ENCODE results near the gene FCN1.

Gene FCN1

DNA sequence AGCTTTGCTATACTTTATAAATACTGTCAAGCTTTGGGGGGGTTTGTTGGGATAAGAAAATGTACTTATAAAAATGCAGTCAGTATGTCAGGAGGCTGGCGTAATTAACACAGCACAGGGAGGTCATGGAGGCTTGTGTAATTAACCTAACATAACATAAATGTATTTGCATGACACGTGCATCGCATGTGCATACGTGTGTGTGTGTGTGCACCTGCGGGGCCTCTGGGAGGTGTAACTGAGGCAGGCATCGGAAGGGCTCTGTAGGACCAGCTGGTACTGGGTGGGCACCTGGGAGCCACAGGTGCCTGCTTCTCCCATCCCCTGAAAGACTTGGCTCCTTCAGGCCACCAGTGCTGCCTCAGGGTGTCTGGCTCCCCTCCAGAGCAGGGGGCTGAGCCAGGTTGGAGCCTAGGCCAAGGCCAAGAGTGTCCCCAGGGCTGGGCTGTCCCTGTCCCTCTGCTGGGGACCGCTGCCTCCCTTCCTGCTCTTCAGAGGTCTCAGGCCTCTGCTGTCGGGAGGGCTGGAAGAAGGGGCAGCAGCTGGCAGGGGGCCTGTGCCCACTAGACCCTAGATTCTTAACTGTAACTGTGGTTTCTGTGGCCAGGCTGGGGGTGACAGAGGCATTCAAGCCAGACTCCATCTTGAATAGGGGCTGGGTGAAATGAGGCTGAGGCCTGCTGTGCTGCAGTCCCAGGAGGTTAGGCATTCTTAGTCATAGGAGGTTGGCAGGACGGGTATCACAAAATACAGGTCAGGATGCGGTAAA lies 28.1 kb downstream of the FCN1 start:
- no peak for DNase-seq

DNA sequence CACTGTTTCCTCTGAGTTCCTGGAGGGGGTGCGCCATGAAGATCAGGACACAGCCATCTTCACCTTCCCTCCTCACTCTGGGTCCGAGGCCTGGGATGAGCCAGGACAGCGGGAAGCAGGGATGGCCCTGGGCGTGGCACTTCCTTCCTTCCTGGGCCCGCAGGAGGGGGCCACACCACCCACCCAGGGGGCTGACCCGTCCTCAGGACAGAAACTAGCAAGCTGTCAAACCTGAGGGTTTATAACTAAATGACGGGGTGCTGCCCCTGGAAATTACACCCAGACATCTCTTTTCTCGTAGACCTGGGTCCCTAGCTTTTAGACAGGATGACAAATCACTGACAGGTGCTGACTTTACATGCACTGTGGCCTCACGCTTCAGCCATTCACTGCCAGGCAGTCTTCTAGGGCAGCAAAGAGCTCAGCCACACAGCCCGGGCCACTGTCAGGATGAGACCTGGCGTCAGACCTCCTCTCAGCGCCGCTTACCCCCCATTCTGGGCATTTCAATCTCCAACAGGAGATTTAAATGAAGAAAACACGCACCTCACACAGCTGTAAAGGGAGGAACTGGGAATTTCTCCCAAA lies 29.0 kb downstream of the FCN1 start:
- DNase-seq: no peak

DNA sequence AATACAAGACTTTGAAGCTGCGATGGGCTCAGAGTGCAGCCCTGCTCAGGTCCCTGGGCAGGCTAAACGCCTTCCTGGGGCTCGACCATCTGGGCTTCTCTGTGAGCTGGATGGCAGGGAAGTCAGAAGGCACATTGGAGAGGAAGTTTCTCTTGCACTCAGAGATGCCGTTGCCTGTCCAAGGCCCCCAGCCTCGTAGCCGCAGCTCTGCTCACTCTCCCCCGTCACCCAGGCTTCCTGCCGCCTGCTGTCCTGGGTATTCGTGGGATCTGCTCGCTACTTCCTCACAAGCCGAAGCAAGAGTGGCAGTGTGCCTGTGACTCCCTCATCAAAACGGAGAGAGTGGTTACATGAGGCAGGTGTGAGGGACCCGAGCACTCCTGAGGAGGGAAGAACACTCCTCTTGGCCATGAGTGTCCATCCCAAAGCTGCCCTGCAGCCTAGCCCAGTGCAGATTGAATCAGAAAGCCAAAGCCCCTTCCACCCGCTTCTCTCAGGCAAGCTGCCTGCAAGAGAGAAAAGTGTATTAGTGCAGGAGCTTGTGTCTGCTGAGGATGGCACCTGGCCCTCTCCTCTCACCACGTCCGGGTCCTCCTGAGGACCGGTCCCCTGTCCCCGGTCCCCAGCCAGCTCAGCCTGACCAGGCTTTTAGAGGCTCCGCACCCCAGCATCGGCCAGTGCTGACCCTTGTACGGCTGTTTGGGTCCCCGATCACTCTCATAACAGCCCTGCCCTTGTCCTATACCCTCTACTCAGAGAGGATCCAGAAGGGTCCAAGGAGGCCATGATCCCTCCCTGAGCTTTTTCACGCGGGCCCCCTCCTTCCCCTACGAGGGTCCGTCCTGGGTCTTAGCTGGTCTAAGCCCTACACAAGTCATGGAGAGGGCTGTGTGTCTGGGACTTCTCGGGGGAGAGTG lies 29.8 kb downstream of the FCN1 start:
- no peak for DNase-seq

DNA sequence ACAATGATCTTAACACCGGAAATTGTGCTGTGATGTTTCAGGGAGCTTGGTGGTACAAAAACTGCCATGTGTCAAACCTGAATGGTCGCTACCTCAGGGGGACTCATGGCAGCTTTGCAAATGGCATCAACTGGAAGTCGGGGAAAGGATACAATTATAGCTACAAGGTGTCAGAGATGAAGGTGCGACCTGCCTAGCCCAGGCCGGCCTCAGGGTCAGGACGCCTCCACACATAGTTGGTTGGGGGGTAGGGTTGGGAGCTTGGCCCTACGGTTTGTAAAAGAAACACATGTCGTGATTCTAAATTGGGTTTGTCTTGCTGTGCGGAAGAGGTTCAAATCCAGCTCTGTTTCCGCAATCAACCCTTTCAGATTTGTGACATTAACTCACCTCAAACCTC lies 30.5 kb downstream of the FCN1 start:
- no peak for DNase-seq

- no peak for DNase-seq
Observed at GRCh38 chr9:134886413-134886913, 31.2 kb downstream of the FCN1 start.

DNA sequence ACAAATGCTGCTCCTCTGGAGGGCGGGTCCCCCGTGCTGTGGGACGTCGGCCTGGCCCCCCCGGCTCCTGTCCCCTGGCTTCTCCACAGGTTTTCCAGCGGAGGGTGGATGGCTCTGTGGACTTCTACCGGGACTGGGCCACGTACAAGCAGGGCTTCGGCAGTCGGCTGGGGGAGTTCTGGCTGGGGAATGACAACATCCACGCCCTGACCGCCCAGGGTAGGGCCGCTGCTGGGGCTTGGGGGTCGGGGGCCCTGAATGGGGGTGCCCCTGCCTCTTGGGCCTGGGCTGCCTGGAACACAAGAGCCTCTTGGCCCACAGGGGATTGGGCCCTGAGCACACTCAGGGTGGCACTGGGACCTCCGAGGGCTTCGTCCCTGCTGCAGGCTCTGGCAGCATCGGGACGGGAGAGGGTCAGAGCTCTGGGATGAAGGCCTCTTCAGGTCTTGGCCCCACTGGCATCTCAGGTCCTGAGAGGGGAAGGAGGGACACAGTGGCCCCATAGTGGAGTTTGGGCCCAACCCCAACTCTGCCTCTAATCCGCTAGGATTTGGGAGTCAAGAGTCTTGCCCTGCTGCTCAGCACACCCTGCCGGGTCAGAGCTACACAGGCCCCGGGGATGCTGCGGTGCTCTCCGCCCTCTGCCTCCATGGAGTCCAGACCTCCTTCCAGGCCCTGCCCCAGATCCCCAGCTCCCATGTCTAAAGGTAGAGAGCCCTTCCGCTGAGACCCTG lies 31.9 kb downstream of the FCN1 start:
- no peak for DNase-seq

GRCh38 chr9:134885001-134885678 lies 32.6 kb downstream of the FCN1 start:
- DNase-seq: no peak

GRCh38 chr9:134884492-134884891 lies 33.2 kb downstream of the FCN1 start:
- no peak for DNase-seq

DNA sequence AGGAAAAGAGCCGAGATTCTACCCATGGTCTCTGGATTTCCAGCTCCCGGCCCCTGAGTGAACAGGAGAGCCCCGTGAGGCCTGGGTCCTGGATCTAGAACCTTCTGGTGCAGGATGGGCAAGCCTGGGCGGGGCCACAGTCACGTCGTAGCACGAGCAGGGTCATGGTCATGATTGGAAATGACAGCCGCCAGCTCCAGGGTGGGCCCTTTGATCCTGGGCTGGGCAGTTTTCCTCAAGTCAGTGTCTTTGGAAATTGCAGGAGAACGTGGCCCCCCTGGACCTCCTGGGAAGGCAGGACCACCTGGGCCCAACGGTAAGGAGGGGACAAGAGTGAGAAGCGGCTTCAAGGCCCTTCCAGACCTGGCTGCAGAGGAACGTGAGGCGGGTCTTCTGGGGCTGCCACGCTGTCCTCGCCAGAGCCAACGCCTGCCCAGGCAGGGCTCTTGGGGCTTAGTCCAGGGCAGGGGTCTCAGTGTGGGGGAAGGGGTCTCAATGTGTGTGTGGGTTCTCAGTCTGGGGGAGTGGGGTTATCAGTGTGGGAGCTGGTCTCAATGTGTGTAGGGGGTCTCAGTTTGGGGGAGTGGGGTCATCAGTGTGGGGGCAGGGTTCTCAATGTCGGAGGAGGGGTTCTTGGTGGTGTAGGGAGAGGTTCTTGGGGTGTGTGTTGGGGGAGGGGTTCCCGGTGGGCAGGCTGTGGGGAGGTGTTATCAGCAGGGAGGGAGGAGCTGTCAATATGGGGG lies 34.5 kb downstream of the FCN1 start:
- no peak for DNase-seq

DNA sequence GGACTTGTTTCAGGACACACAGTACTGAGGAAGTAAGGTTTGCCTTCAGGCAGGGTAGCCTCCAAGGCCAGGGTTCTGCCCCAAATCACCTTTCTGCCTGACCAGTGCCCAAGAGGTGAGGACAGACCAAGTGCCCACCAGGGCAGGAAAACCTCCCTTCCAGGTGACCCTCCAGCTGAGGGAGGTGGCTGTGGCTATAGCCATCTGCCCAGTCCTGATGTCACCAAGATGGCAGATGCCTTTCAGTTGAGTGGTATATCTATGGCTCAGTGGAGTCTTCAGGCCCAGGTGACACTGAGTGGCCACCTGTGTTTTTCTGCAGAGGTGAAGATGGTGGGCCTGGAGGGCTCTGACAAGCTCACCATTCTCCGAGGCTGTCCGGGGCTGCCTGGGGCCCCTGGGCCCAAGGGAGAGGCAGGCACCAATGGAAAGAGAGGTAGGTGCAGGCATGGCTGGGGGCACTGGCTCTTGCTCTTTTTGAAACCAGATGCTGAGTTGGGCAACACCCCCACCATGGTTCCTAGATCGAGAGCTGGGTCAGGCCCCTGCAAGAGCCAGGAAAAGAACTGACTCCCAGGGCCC lies 35.4 kb downstream of the FCN1 start:
- no peak for DNase-seq

- DNase-seq: no peak
Observed at GRCh38 chr9:134881313-134881670, 36.4 kb downstream of the FCN1 start.

DNA sequence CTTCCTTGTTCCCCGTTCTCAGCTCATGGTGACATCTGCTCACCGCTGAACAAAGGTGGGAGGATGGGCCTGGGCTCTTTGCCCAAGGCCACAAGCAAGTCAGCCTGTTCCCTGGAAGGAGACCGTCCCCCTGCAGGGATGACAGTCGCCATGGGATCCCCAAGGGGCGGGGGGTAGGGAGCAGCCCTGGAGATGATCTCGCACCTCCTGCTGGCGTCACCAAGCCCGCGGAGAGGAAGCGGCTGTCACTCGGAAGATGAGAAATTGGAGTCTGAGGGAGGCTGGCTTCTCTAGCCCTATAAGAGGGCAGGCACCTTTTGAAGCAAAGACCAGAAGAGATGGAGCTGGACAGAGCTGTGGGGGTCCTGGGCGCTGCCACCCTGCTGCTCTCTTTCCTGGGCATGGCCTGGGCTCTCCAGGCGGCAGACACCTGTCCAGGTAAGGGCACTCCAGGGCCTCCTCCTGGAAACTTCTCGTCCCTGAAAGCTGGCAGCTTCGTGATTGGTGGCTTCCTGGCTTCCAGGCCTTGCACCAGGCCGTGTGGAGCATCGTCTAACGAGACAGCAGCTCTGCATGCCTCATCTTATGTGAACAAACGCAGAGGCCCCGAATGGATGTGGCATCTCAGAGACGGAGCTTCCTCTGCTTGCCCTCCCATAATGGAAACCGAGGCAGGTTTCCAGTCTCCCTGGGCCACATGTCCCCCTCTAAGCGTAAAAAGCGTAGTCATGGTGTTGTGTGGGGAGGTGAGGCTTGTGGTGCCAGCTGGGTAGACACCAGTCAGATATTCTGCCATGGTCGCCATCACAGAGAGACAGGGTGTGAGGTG lies 37.0 kb downstream of the FCN1 start, which contains the start of gene FCN2:
Gene FCN2 (plus strand): TSS at position 327 of the 829 bp plus-strand sequence. CDS start 12 bp downstream, at position 339.
- DNase-seq: no peak

DNA sequence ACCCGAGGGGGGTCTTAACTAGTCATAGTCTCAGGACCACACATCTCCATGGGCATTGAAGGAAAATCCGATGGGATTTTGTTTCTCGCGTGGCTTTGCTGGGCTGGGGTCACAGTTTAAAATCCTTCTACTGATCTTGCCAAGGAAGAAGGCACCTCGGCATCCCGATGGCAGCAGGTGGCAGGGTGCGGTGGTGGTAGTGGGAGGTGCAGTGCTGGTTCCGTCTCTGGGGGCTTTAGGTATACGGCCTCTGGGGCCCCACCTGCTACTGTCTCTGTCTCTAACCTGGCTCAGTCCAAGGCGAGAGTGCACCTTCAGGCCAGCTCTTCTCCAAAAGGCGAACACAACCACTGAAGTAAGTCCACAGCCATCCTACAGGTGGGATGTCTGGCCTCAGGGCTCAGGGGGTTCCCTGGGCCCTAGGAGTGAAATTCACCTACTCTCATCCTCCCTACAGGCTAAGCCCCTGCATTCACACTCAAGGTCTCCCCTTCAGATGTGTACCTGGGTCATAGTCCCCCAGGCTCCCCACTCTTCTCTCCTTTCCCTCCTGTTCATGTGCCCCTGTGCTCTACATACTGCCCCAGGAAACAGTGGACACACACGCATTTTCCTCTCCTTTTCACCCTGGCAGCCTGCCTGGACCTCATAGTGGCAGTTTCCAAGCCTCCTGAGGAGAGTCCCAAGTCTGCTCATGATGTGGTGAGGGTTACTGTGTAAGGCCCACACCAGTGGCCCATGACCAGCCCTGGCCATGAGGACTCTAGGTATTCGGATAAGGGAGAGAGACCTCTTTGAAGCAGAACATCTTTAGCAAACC lies 37.8 kb downstream of the FCN1 start:
- DNase-seq: no peak

DNA sequence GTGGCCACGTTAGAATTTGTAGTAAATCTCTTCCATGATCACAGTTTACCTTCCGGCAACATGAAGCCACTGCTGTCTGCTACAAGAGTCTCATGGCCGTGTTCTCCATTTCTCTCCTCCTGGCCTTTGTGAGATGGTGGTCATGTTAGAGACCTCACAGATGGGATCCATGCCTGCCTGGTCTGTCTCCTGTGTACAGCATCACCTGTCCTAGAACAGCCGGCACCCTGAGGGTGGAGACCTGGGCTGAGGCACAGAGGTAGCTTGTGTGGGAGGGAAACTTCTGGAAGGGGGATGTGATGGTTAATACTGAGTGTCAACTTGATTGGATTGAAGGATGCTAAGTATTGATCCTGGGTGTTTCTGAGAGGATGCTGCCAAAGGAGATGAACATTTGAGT lies 40.2 kb downstream of the FCN1 start:
- no peak for DNase-seq

- DNase-seq: no peak
Observed at GRCh38 chr9:134875371-134875770, 42.3 kb downstream of the FCN1 start.

DNA sequence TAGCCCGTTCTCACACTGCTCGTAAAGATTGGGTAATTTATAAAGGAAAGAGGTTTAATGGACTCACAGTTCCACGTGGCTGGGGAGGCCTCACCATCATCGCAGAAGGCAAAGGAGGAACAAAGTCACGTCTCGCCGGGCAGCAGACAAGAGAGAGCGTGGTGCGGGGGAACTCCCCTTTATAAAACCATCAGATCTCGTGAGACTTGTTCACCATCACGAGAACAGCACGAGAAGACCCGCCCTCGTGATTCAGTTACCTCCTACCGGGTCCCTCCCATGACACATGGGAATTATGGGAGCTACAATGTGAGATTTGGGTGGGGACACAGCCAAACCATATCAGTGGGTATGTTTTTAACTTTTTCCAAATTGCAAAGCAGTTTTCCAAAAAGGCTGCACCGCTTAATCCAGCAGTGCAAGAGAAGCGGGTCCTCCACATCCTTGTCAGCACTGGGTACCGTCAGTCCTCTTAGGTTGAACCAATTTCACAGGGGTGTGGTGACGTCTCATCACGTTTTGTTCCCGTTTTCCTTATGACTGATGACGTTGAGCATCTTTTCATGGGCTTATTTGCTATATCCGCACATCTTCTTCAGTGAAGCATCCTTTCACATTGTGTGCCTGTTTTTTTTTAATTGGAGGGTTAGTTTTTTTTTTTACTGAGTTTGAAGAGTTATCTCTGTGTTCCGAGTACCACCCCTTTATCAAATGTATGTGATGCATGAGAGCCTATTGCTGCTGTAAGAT lies 45.1 kb downstream of the FCN1 start:
- DNase-seq: no peak

DNA sequence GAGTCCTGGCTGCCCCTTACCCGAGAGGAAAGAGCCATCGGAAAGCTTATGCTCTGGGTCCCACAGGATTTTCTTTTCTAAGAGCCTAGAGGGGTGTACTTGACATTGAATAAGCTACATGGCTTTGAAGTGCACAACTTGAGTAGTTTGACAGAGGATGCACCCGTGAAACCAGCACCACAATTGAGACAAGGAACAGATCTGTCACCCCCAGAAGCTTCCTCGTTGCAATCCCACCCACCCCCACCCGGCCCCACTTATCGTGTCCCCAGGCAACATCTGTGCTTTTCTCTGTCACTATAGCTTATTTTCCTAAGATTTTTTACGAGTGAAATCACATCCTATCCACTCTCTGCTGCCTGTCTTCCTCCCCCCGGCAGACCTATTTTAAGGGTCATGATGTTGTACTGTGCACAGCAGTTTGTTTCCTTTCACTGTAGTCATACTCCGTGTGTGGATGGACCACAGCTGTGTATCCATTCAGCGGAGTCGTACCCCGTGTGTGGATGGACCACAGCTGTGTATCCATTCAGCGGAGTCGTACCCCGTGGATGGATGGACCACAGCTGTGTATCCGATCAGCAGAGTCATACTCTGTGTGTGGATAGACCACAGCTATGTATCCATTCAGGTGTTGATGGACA lies 45.9 kb downstream of the FCN1 start:
- DNase-seq: no peak
